Measurements from ENCODE around the gene ELOVL1. TPM values are rescaled to one million over a fixed set of nuclear protein-coding genes. Genes with fewer than 3 reads are reported as not detected.

Gene ELOVL1
- total RNA-seq, 1 experiment from 2014 or later: 46.3 TPM

- Histone ChIP-seq H3K36me3 (peaks cover 14% of the 10 kb centered on the region), H3K9me3 (replicated peaks) (no peaks in the 10 kb centered on the region), H3K27ac (peak within 1 kb of the TSS; percentile 75), H3K4me3 (peak within 1 kb of the TSS; percentile 76), H3K27me3 (no peaks in the 10 kb centered on the region), H3K4me1 (peaks cover 3% of the 10 kb centered on the region; the same call in 1 of the 2 replicates)
- peak; percentile 96 to 98 for DNase-seq
Observed at GRCh38 chr1:43389326-43390313, 21.8 kb upstream of the ELOVL1 start, which contains the start of the genes MED8 and SZT2. TSS of gene MED8 (minus strand) at chr1:43389800. CDS start at chr1:43389764, 36 bp downstream. TSS of gene SZT2 (plus strand) at chr1:43389899. CDS start at chr1:43389969, 70 bp downstream.

GRCh38 chr1:43388613-43389012 lies 20.8 kb upstream of the ELOVL1 start:
- H3K4me1 ChIP-seq: peaks cover 3% of the 10 kb centered on the region; the same call in 1 of the 2 replicates
- H3K27ac ChIP-seq: peak overlapping the region; percentile 75; the same call in 1 of the 2 replicates
- H3K4me3 ChIP-seq: peak overlapping the region; percentile 76
- DNase-seq: no peak
- no peaks in the 10 kb centered on the region for H3K9me3 ChIP-seq (replicated peaks)
- peaks cover 18% of the 10 kb centered on the region for H3K36me3 ChIP-seq
- no peaks in the 10 kb centered on the region for H3K27me3 ChIP-seq

GRCh38 chr1:43387976-43388599 lies 20.3 kb upstream of the ELOVL1 start:
- H3K27me3 ChIP-seq: no peaks in the 10 kb centered on the region
- peaks cover 18% of the 10 kb centered on the region for H3K36me3 ChIP-seq
- H3K27ac ChIP-seq: no peak overlapping the region
- no peak for DNase-seq
- H3K4me1 ChIP-seq: peaks cover 6% of the 10 kb centered on the region
- no peaks in the 10 kb centered on the region for H3K9me3 ChIP-seq (replicated peaks)
- no peak overlapping the region for H3K4me3 ChIP-seq

GRCh38 chr1:43386676-43387075 lies 18.9 kb upstream of the ELOVL1 start:
- no peak overlapping the region for H3K27ac ChIP-seq
- peaks cover 20% of the 10 kb centered on the region for H3K4me1 ChIP-seq
- DNase-seq: no peak
- H3K4me3 ChIP-seq: no peak overlapping the region
- H3K36me3 ChIP-seq: peaks cover 20% of the 10 kb centered on the region
- H3K27me3 ChIP-seq: no peaks in the 10 kb centered on the region
- no peaks in the 10 kb centered on the region for H3K9me3 ChIP-seq (replicated peaks)

- peaks cover 20% of the 10 kb centered on the region for H3K36me3 ChIP-seq
- DNase-seq: peak; percentile 44 to 75
Observed at GRCh38 chr1:43383449-43383848, 15.6 kb upstream of the ELOVL1 start.

GRCh38 chr1:43382027-43382779 lies 14.4 kb upstream of the ELOVL1 start:
- H3K9me3 ChIP-seq (replicated peaks): no peaks in the 10 kb centered on the region
- no peaks in the 10 kb centered on the region for H3K27me3 ChIP-seq
- H3K27ac ChIP-seq: peak overlapping the region; percentile 59
- H3K4me1 ChIP-seq: peaks cover 22% of the 10 kb centered on the region
- H3K36me3 ChIP-seq: peaks cover 20% of the 10 kb centered on the region
- peak; percentile 72 to 87 for DNase-seq
- H3K4me3 ChIP-seq: no peak overlapping the region

More at GRCh38 chr1:43383449-43383848, 15.6 kb upstream of the ELOVL1 start:
- H3K27me3 ChIP-seq: no peaks in the 10 kb centered on the region
- H3K4me1 ChIP-seq: peaks cover 22% of the 10 kb centered on the region
- no peaks in the 10 kb centered on the region for H3K9me3 ChIP-seq (replicated peaks)
- H3K4me3 ChIP-seq: no peak overlapping the region
- no peak overlapping the region for H3K27ac ChIP-seq

- no peak overlapping the region for H3K4me3 ChIP-seq
- DNase-seq: no peak
- H3K36me3 ChIP-seq: peaks cover 20% of the 10 kb centered on the region
Observed at GRCh38 chr1:43381612-43382011, 13.8 kb upstream of the ELOVL1 start.

GRCh38 chr1:43379476-43379875 lies 11.7 kb upstream of the ELOVL1 start:
- H3K4me3 ChIP-seq: no peak overlapping the region
- DNase-seq: no peak
- H3K9me3 ChIP-seq (replicated peaks): no peaks in the 10 kb centered on the region
- H3K36me3 ChIP-seq: peaks cover 4% of the 10 kb centered on the region; the same call in 1 of the 2 replicates
- H3K27me3 ChIP-seq: no peaks in the 10 kb centered on the region
- H3K4me1 ChIP-seq: peaks cover 22% of the 10 kb centered on the region
- H3K27ac ChIP-seq: no peak overlapping the region

More at GRCh38 chr1:43381612-43382011, 13.8 kb upstream of the ELOVL1 start:
- Histone ChIP-seq H3K4me1 (peaks cover 22% of the 10 kb centered on the region), H3K9me3 (replicated peaks) (no peaks in the 10 kb centered on the region), H3K27ac (peak overlapping the region; percentile 59), H3K27me3 (no peaks in the 10 kb centered on the region)

- DNase-seq: no peak
- Histone ChIP-seq H3K9me3 (replicated peaks) (no peaks in the 10 kb centered on the region), H3K36me3 (0 out of 2 replicates have a peak, but pooled peaks cover 2% of the 10 kb centered on the region), H3K27ac (no peak overlapping the region), H3K27me3 (no peaks in the 10 kb centered on the region), H3K4me1 (peaks cover 17% of the 10 kb centered on the region), H3K4me3 (no peak overlapping the region)
Observed at GRCh38 chr1:43377831-43378230, 10.0 kb upstream of the ELOVL1 start.

GRCh38 chr1:43376723-43377235 lies 9.0 kb upstream of the ELOVL1 start:
- Histone ChIP-seq H3K4me1 (peaks cover 6% of the 10 kb centered on the region), H3K27ac (no peak overlapping the region), H3K36me3 (no peaks in the 10 kb centered on the region), H3K27me3 (no peaks in the 10 kb centered on the region), H3K9me3 (replicated peaks) (no peaks in the 10 kb centered on the region), H3K4me3 (no peak overlapping the region)
- DNase-seq: no peak

- no peak overlapping the region for H3K27ac ChIP-seq
Observed at GRCh38 chr1:43373066-43373940, 5.5 kb upstream of the ELOVL1 start.

GRCh38 chr1:43372172-43372571 lies 4.4 kb upstream of the ELOVL1 start:
- Histone ChIP-seq H3K4me3 (no peak overlapping the region), H3K27me3 (no peaks in the 10 kb centered on the region), H3K36me3 (no peaks in the 10 kb centered on the region), H3K4me1 (peaks cover 3% of the 10 kb centered on the region; the same call in 1 of the 2 replicates), H3K9me3 (replicated peaks) (no peaks in the 10 kb centered on the region), H3K27ac (no peak overlapping the region)
- no peak for DNase-seq

More at GRCh38 chr1:43373066-43373940, 5.5 kb upstream of the ELOVL1 start:
- no peak overlapping the region for H3K4me3 ChIP-seq
- no peaks in the 10 kb centered on the region for H3K36me3 ChIP-seq
- no peak for DNase-seq
- H3K27me3 ChIP-seq: no peaks in the 10 kb centered on the region
- H3K9me3 ChIP-seq (replicated peaks): no peaks in the 10 kb centered on the region
- peaks cover 3% of the 10 kb centered on the region; the same call in 1 of the 2 replicates for H3K4me1 ChIP-seq

- Histone ChIP-seq H3K9me3 (replicated peaks) (no peaks in the 10 kb centered on the region), H3K4me1 (peaks cover 3% of the 10 kb centered on the region; the same call in 1 of the 2 replicates), H3K27me3 (no peaks in the 10 kb centered on the region), H3K27ac (no peak overlapping the region), H3K4me3 (no peak overlapping the region), H3K36me3 (no peaks in the 10 kb centered on the region)
- DNase-seq: no peak
Observed at GRCh38 chr1:43370564-43370963, 2.8 kb upstream of the ELOVL1 start.

Measured in SJCRH30 (cell line).